GM18951 (cell line): Measurements from ENCODE around the gene TTI1.

ENCODE experiments used
- POLR2A ChIP-seq: IDR thresholded peaks from 4 replicates; pipeline ENCODE4 v1.6.1; 2011; ENCODE audit warnings: mild to moderate bottlenecking; ENCODE audit not compliant: insufficient read length, insufficient read depth; ENCODE audit errors: extremely low read depth
- in situ Hi-C: fragments of 300-500 bp; cut with MboI; formaldehyde crosslinking; loops from one replicate; pipeline ENCODE4 v1.12.0; 2022; ENCODE audit warnings: low sequenced_read_pairs, mixed read lengths, inconsistent platforms; ENCODE audit not compliant: unreplicated experiment

Gene TTI1

GRCh38 chr20:38033330-38034107 lies at the start of gene TTI1, which contains the start of gene RPRD1B:
TSS of gene TTI1 (minus strand) at chr20:38033456. CDS start at chr20:38013816, 19,640 bp downstream.
TSS of gene RPRD1B (plus strand) at chr20:38033746. CDS start at chr20:38033948, 202 bp downstream.
- peak; percentile 75 for TF ChIP-seq POLR2A

DNA sequence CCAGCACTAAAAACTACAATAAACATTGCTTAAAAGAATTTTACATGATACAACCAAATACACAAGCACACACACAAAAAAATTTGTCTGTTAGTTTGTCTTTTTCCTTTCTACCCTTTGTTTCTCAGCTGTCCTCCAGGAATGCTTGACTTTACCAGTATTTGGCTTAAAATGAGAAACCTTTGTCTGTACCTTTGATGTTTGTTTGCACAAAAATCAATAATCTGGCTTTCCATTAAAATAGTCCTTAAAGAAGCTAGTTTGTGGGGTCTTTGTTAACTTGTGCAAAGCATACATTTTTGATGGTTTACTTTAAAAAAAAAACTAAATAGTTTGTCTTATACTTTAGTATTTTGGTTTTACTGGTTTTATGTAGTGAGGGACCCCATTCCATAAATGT lies 49.6 kb upstream of the TTI1 start:
- in situ Hi-C loops, result no loop called here
- no peak for TF ChIP-seq POLR2A

More at GRCh38 chr20:38033330-38034107, at the start of gene TTI1, which contains the start of gene RPRD1B:
- in situ Hi-C loops, result no loop called here

GRCh38 chr20:38081575-38081974 lies 48.3 kb upstream of the TTI1 start:
- TF ChIP-seq POLR2A, result no peak
- in situ Hi-C loops, result no loop called here

DNA sequence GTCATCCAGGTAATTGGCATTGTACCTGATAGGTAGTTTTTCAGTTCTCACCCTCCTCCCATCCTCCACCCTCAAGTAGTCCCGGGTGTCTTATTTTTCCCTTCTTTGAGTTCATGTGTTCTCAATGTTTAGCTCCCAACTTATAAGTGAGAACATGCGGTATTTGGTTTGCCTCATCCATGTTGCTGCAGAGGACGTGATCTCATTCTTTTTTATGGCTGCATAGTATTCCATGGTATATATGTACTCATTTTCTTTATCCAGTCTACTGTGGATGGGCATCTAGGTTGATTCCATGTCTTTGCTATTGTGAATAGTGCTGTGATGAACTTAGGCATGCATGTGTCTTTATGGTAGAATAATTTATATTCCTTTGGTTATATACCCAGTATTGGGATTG lies 46.1 kb upstream of the TTI1 start:
- in situ Hi-C loops, result no loop called here
- TF ChIP-seq POLR2A, result no peak

DNA sequence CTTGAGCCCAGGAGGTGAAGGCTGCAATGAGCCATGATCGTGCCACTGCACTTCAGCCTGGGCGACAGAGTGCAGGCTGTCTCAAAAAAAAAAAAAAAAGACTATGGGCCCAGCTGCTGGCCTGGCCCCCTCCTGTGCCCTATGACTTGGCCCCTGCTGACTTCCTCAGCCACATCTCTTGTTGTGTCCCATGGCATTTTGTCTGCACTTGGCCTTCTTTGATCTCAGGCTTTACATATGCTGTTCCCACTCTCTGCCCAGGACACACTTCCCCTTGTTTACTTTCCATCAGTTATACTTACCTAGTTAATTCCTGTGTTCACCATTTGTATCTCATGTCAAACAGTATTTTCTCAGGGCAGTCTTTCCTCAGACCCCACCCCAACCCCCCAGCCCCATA lies 44.8 kb upstream of the TTI1 start:
- in situ Hi-C loops, result no loop called here
- no peak for TF ChIP-seq POLR2A

DNA sequence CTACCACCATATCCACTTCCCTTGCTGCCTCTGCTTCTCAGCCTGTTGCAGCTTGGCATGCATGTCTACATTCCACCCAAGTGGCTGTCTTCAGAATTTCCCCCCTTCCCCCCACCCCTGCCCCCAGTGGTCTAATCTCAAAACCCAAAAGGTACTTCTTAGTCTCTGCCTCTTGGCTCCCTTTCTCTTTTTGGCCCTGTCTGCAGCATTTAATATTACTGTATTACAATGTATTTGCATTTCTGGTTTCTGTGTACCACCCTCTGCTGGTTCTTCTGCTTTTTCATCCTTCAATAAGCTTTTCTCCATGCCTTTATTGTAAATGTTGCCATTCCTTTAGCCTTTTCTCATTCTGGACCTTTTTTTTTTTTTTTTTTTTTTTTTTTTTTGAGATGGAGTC lies 43.3 kb upstream of the TTI1 start:
- no peak for TF ChIP-seq POLR2A
- in situ Hi-C loops, result no loop called here

GRCh38 chr20:38075161-38075998 lies 42.1 kb upstream of the TTI1 start:
- TF ChIP-seq POLR2A, result no peak
- in situ Hi-C loops, result no loop called here

DNA sequence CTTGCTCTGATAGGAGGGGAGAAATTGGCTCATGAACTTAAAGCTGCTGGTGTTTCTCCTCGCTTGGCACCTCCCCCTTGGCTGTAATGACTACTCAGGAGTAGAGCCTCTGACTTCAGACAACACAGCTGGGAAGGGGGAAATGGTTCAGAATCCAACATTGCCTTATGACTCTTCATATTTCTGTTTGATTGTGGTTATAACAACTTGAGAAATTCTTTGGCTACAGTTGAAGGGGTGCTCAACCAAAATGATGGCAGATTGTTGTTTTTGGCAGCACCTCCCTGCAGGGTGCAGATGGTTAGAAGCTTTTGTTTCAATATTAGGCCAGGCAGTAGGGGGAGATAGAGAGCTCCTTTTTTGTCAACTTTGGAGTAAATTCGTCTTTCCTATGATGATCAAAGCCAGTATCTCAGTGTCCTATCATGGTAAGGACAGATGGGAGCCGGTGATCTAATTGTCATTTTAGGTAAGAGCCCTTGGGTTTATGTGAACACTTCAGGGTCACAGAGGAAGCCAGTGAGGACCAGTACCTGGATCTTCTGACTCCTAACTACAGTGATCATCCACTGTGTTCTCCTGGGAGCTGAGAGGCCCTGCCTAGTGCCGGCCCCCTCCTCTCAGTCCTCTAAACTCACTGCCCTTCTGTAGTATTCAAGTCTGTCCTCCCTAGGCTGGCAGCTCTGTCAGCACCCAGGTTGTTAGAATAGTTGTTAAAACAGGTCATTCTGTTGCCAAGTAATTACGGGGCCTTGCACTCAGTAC lies 40.2 kb upstream of the TTI1 start:
- no peak for TF ChIP-seq POLR2A
- in situ Hi-C loops, result no loop called here

DNA sequence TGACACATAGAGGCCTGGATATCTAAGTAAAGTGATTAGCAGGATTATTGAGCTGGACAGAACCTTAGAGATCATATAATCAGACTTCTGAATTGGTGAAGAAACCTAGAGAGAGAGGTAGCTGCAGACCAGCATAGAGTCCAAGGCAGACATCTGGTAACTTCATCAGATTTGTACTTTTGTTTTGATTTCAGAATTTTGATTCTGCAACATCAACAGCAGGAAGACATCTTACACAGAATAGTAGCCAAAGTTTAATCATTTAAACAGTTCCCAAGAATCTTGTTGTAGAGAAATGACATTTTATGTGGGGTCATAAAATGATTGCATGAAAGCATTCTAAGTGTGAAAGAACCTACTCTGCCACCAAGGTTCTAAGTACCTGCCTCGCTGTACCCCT lies 39.6 kb upstream of the TTI1 start:
- TF ChIP-seq POLR2A, result no peak
- in situ Hi-C loops, result no loop called here

DNA sequence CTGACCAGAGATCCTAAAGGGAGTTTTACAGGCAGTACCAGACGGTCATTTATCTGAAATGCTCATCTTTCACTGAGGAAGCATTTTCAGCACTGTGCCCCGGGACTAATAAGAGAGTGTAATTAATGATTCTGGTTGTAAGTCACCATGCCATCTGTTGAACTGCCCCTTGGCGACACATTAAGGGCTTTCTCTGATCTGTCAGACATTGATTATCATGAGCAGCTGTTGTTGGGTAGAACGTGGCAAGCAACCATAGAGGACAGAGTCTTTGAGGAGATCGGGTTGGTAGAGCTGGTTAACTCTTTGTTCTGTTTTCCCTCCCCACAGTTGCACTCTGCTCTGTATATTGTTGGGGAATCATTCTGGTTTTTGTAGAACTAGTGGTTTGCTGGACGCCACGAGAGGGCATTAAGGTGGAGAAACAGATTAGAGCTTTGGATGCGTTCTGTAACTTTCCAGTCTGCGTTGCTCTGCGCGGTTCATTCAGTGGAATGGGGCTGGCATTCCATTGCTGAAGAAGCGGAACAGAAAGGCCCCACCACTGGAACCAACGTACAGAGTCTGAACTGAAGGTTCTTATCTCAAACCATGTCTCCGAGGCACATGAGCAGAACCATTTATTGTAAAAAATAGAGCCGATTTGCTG lies 34.6 kb upstream of the TTI1 start:
- TF ChIP-seq POLR2A, result no peak
- in situ Hi-C loops, result loop anchor here (10.0 kb wide), 1 partner anchor 97 kb away; the partner anchor contains the start of gene TGM2

DNA sequence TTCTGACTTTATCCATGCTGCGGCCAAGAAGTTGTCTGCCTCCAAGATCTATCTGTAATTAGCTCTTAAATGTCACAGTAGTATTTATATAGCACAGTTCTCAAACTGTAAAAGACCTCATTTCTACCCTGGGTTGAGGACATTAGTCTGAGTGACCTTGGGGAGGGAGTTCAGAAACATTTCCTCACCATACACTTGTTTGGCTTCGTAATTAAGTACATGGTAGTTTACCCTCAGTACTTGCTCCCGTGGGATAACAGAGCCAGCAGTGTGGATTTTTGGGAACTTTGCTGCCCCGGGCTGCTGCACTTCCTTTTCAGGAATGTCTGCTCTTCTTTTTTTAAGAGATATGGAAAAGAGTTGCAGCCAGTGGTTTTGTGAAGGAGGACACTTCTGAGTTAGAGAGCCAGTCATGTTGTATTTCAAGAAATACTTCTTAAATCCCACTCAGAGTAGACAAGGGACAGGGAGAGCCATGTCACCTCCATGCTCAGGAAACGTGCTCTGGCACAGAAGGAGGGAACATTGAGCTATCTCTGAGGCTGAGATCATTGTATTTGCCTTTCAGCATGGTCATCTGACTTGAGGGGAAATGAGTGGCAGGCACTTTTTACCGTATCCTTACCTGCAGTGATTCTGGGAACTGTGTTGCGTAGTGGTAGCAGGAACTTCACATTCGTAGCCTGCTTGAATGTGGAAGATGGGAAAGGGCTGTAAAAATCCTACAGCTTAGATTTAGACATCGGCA lies 33.9 kb upstream of the TTI1 start:
- in situ Hi-C loops, result loop anchor here (10.0 kb wide), 1 partner anchor 98 kb away; the partner anchor contains the start of gene TGM2
- TF ChIP-seq POLR2A, result no peak
